SK-N-MC (cell line): ENCODE measurements around the gene CCDC150.

ENCODE experiments used
- DNase-seq: peaks from one replicate; pipeline ENCODE4 v3.0.0-alpha.2; 2011; ENCODE audit warnings: low read depth, low spot score
- H3K27ac ChIP-seq: fragments of 200-600 bp; sonication (generic); 2 replicates; pipeline ENCODE4 v1.5.1; 2016; ENCODE audit warnings: mixed run types
- H3K36me3 ChIP-seq: fragments of 200-600 bp; sonication (generic); 2 replicates; pipeline ENCODE4 v1.6.1; 2017; ENCODE audit warnings: antibody characterized with exemption, low read length, mixed read lengths; ENCODE audit not compliant: insufficient read depth
- H3K4me3 ChIP-seq: fragments of 200-600 bp; sonication (generic); 2 replicates; pipeline ENCODE4 v1.5.1; 2016
- H3K9ac ChIP-seq: fragments of 200-600 bp; sonication (generic); 2 replicates; pipeline ENCODE4 v1.8.0; 2017; ENCODE audit warnings: mixed run types, mixed read lengths; ENCODE audit not compliant: insufficient read length
- H3K9me3 ChIP-seq: fragments of 200-600 bp; sonication (generic); 2 replicates; pipeline ENCODE4 v1.6.1; 2017; ENCODE audit warnings: low read depth, mild to moderate bottlenecking, antibody characterized with exemption, low read length, moderate library complexity, mixed read lengths
- EZH2 ChIP-seq: fragments of 200-600 bp; sonication (generic); IDR thresholded peaks from one replicate; pipeline ENCODE4 v1.6.1; 2017; ENCODE audit warnings: antibody characterized with exemption
- FOXP2 ChIP-seq: optimal IDR thresholded peaks from 2 replicates; pipeline ENCODE3; 2011; ENCODE audit warnings: mild to moderate bottlenecking, moderate library complexity; ENCODE audit not compliant: insufficient read depth; ENCODE audit errors: extremely low read length, control extremely low read depth
- POLR2AphosphoS5 ChIP-seq: IDR thresholded peaks from 2 replicates; pipeline ENCODE4 v1.6.1; 2012; ENCODE audit warnings: mild to moderate bottlenecking, low read depth, low read length, borderline replicate concordance

Gene CCDC150

DNA sequence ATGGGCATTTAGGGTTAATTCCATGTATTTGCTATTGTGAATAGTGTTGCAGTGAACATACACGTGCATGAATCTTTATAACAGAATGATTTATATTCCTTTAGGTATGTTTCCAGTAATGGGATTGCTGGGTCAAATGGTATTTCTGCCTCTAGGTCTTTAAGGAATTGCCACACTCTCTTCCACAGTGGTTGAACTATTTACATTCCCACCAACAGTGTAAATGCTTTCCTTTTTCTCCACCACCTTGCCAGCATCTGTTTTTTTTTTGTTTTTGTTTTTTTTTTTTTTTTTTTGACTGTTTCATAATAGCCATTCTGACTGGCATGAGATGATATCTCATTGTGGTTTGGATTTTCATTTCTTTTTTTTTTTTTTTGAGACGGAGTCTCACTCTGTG is 97.5 kb downstream of the CCDC150 start:
- Histone ChIP-seq H3K9ac (no peak overlapping the region), H3K27ac (no peak overlapping the region), H3K9me3 (0 out of 2 replicates have a peak, but pooled peaks cover 5% of the 10 kb centered on the region), H3K4me3 (no peak overlapping the region), H3K36me3 (peaks cover 26% of the 10 kb centered on the region; the same call in 1 of the 2 replicates)
- no peak for DNase-seq
- no peak for TF ChIP-seq FOXP2
- no peak for TF ChIP-seq POLR2AphosphoS5
- no peak for TF ChIP-seq EZH2

DNA sequence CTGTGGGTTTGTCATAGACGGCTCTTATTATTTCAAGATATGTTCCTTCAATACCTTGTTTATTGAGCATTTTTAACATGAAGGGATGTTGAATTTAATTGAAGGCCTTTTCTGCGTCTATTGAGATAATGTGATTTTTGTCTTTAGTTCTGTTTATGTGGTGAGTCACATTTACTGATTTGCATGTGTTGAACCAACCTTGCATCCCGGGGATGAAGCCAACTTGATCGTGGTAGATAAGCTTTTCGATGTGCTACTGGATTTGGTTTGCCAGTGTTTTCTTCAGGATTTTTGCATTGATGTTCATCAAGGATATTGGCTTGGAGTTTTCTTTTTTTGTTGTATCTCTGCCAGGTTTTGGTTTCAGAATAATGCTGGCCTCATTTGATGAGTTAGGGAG is 99.5 kb downstream of the CCDC150 start:
- no peak for DNase-seq
- no peak for TF ChIP-seq EZH2
- Histone ChIP-seq H3K4me3 (no peak overlapping the region), H3K9ac (no peak overlapping the region), H3K36me3 (peaks cover 25% of the 10 kb centered on the region; the same call in 1 of the 2 replicates), H3K9me3 (0 out of 2 replicates have a peak, but pooled peaks cover 5% of the 10 kb centered on the region), H3K27ac (no peak overlapping the region)

DNA sequence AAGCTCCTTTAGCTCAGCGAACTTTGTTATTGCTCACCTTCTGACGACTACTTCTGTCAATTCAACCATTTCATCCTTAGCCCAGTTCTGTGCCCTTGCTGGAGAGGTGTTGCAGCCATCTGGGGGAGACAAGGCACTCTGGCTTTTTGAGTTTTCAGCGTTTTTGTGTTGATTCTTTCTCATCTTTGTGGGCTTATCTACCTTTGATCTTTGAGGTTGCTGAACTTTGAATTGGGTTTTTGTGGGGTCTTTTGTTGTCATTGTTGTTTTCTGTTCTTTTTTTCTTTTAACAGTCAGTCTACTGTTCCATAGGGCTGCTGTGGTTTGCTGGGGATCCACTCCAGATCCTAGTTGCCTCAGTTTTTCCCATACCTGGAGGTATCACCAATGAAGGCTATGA is 102.7 kb downstream of the CCDC150 start:
- TF ChIP-seq EZH2 (no peak), POLR2AphosphoS5 (no peak), FOXP2 (no peak)
- no peak overlapping the region for H3K4me3 ChIP-seq
- H3K9ac ChIP-seq = no peak overlapping the region
- peaks cover 10% of the 10 kb centered on the region; the same call in 1 of the 2 replicates for H3K36me3 ChIP-seq
- 0 out of 2 replicates have a peak, but pooled peaks cover 5% of the 10 kb centered on the region for H3K9me3 ChIP-seq
- no peak for DNase-seq
- H3K27ac ChIP-seq = no peak overlapping the region

DNA sequence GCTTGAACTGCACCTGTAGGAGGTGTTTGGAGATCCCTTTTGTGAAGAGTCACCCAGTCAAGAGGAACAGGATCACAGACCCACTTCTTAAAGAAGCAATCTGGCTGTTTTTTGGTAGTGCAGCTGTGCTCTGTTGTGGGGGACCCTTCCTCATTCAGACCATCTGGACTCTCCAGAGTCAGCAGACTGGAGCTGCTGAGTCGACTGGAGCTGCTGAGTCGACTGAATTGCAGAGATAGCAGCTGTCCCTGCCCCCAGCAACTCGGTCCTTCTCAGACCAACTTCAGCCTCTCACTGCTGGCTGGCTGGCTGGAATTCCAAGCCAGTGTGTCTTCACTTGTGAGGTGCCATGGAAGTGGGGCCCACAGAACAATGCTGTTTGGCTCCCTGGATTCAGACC is 103.2 kb downstream of the CCDC150 start:
- Histone ChIP-seq H3K9me3 (0 out of 2 replicates have a peak, but pooled peaks cover 5% of the 10 kb centered on the region), H3K9ac (no peak overlapping the region), H3K27ac (no peak overlapping the region), H3K4me3 (no peak overlapping the region), H3K36me3 (peaks cover 10% of the 10 kb centered on the region; the same call in 1 of the 2 replicates)
- no peak for DNase-seq
- no peak for TF ChIP-seq EZH2
- no peak for TF ChIP-seq POLR2AphosphoS5
- TF ChIP-seq FOXP2 = no peak

DNA sequence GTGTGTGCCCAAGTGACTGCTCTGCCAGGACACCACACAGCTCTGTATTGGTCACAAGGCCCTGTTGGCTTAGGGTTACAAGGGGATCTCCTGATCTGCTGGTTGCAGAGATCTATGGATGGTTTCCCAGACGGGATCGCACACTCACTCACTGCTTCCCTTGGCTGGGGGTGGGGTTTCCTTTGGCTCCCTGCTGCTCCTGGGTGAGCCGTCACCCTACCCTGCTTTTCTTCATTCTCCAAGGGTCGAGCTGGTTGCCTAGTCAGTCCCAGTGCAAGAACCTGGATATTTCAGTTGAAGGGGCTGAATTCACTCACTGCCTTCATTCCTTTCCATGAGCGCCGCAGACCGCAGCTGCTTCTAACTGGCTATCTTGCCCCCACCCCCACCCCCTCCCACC is 103.7 kb downstream of the CCDC150 start:
- H3K4me3 ChIP-seq = no peak overlapping the region

DNA sequence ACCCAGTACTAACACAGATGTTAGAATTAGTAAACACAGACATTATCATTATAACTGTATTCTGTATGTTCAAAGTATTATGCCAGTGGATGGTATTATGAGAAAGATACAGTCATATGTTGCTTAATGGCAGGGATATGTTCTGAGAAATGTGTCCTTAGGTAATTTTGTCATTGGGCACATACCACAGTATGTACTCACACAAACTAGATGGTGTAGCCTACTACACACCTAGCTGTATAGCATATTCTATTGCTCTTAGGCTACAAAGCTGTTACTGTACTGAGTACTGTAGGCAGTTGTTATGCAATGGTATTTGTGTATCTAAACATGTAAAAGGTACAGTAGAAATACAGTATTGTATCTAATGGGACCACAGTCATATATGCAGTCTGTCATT is 106.2 kb downstream of the CCDC150 start:
- DNase-seq = no peak

More for the DNA sequence above, 103.7 kb downstream of the CCDC150 start:
- H3K9me3 ChIP-seq = 0 out of 2 replicates have a peak, but pooled peaks cover 5% of the 10 kb centered on the region
- H3K36me3 ChIP-seq = peaks cover 10% of the 10 kb centered on the region; the same call in 1 of the 2 replicates
- H3K27ac ChIP-seq = no peak overlapping the region
- no peak for TF ChIP-seq POLR2AphosphoS5
- no peak for TF ChIP-seq FOXP2
- no peak for TF ChIP-seq EZH2
- DNase-seq = no peak
- H3K9ac ChIP-seq = no peak overlapping the region

DNA sequence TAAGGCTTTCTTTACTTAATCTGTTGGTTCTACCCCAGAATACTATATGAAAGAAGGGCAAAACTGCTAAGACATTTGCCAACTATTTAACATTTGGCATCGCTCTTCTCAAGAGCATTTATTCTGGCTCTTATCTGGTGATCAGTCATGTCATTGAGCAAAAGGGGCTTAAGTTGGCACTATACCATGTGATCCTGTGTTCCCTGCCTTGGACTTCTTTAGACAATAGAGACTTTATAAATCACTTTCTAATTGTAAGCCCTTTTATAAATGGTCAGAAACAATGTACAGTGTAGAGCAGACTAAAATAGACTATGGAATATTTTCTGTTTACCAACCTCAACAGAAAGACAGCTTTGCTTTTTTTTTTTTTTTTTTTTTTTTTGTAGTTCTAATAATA is 107.9 kb downstream of the CCDC150 start:
- no peak overlapping the region for H3K27ac ChIP-seq

More for the DNA sequence above, 106.2 kb downstream of the CCDC150 start:
- H3K4me3 ChIP-seq = no peak overlapping the region
- no peak overlapping the region for H3K9ac ChIP-seq
- H3K36me3 ChIP-seq = peaks cover 10% of the 10 kb centered on the region; the same call in 1 of the 2 replicates
- TF ChIP-seq FOXP2 = no peak
- no peak for TF ChIP-seq EZH2
- no peak for TF ChIP-seq POLR2AphosphoS5
- no peak overlapping the region for H3K27ac ChIP-seq
- H3K9me3 ChIP-seq = no peaks in the 10 kb centered on the region

DNA sequence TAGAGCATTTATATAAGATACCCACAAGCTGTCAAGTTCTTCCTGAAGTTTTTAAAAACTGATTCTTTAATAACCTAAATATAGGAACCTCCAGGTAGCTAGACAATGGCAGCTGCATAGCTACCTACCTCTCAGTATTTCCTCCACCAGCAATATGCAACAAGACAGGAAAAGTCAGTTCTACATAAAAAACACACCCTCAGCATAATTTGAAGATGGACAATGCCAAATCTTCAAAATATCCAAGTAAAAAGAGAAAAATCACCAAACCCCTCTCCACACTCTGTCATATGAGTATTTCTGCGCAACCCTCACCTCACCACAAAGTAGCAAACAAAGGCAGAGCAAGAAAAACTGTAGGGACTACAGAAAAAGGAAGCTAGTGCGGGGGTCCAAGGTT is 108.6 kb downstream of the CCDC150 start:
- no peak overlapping the region for H3K4me3 ChIP-seq
- H3K36me3 ChIP-seq = peaks cover 5% of the 10 kb centered on the region; the same call in 1 of the 2 replicates
- DNase-seq = no peak
- no peaks in the 10 kb centered on the region for H3K9me3 ChIP-seq
- H3K27ac ChIP-seq = no peak overlapping the region
- H3K9ac ChIP-seq = no peak overlapping the region
- TF ChIP-seq EZH2 (no peak), FOXP2 (no peak), POLR2AphosphoS5 (no peak)

More for the DNA sequence above, 107.9 kb downstream of the CCDC150 start:
- no peak for TF ChIP-seq EZH2
- no peak for TF ChIP-seq POLR2AphosphoS5
- TF ChIP-seq FOXP2 = no peak
- Histone ChIP-seq H3K9ac (no peak overlapping the region), H3K4me3 (no peak overlapping the region), H3K36me3 (peaks cover 12% of the 10 kb centered on the region; the same call in 1 of the 2 replicates), H3K9me3 (no peaks in the 10 kb centered on the region)
- no peak for DNase-seq
